Stimulated activated CD4-positive, alpha-beta T cell treated with anti-CD3 and anti-CD28 coated beads, TNF-alpha, amount 100 ng/mL, for 4 hours (primary cell): ENCODE measurements around the gene CAMK2B.

Source experiments
- DNase-seq, 3 experiments: peaks; one replicate each; pipeline ENCODE4 v3.0.0-alpha.2; 2020; ENCODE audit warnings: low read depth in 3 of 3

The CAMK2B gene

DNA sequence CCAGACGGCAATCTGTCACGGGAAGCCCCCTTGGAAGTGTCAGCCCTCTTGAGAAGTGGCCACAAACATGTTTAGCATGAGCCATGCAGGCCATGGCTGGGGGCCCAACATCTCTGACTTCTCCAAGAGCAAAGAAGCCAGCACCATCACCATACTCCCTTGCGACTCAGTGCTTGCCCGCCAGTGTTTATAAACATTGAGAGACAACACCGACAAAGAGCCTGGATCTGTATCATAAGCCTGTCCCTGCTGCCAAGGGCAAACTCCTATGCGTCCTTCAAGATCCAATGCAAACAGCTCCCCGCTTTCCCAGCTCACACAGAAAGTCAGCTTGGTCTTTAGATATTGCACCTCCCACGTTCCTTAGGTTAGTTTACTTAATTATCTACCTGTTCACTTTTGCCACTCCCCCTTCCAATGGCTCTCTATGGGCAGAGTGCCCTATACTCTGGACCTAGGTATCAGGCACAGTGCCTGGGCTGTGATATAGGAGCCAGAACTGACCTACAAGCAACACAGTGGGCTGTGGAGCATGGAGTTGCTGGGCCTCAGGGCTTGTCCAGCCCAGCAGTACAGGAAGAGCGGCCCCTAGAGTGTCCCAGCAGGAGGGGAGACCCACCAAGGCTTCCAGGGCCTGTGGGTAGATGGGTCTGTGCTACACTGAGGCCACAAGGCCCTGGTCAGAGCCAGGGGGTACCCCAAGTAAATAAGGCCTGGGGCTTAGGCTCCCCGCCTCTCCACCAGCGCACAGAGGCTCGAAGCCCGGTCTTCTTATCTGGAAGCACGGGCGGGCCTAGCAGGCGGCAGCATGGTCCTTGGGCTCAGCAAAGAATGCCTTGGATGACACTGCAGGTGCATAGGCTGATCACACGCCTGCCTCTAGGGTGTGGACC is 37.7 kb downstream of the CAMK2B start:
- DNase-seq = no peak

DNA sequence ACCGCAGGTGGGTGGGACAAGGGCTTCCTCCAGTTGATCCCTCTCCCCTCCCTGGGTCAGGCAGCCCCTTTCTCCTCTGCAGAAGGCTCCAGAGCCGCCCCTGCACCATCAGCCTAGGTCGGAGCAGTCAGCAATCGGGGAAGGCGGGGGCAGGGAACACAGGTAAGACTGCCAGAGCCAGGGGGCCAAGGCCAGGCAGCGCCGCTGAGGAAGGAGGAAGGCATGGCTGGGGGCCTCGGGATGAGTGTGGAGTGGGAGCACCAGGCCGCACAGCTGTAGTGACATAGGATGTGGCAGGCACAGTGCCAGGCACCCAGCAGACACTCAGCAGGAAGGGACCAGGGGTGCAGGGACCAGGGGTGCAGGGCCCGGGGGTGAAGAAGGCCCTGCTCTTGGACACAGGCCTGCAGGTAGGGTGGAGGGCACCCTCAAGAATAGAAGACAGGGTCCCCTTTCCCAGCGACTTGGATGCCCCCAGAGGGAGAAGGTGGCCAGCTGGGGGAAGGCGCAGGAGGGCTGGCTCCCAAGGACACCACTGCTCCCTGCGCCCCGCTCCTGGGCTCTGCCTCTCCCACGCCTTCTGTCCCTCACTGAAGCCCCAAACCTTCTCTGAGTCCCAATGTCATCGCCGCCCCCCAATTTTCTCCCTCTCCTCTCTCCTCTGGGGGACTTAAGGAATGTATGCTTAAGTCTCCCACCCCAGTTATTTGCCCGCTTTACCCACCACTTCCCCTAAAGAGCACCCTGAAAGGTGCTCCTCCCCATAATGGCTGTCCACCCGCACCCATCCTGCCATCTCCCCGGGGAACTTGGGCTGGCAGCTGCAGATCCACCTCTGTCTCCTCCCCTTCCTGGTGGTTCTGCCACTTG is 38.5 kb downstream of the CAMK2B start:
- no peak for DNase-seq

DNA sequence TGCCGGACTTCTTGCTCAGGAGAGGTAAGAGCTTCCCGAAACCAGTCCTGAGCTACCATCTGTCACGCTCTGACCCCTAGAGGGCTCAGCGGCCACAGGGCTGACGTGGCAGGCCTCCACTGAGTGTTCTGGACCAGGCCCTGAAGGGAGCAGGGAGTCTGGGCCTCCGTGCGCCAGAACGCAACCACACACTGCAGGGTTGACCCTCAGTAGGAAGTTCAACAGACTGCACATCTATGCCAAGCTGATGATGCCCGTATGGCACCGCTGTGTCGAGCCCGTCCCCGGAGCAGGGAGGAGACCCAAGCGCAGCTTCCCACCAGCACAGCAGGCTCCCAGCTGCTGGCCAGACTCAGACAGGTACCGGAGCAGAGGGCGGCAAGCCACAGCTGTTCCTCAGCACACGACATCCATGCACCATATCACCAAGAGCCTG is 39.2 kb downstream of the CAMK2B start:
- no peak for DNase-seq

DNA sequence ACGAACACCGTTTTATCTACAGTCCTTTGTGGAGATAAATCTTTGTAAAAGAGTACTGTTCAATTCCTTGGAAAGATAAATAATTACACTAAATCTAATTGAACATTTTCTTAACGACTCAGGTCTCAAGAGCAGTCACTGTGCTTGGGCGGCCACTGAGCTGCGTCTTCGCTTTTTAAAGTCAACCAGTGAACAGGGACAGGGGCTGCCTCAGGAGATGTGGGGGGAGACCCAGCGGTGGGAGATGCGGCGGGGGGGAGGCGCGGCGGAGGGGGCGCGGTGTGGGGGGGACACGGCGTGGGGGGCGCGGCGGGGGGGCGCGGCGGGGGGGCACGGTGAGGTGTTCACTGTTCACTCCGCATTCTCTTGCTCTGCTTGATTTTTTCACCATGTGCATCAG is 39.8 kb downstream of the CAMK2B start:
- no peak for DNase-seq

DNA sequence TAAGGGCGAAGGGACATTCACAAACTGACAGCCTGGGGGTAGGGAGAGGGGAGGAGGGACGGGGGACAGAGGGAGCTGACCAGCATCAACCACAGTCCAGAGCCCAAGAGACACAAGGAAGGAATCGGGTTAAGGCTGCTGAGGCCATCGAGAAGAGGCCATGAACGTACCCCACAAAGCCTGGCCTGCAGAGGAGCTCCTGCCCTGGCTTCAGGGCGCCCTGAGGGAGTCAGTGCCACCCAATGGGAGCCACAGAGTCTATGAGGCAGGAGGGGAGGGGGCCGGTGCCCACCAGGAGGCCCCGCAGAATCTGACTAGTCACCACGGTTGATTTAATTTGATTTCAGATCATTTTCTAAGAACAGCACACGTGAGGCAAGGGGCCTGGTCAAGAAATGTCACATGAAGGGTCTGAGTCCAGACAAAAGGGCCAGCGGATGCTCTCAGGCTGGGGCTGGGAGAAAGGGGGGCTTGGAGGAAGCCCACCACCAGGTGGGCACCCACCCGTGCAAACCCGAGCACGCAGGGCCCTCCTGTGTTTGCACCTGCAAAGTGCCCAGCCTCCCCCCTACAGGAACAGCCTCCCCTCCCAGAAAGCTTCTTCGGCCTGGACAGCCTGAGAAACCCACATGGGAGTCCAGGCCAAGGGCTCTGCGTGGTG is 40.4 kb downstream of the CAMK2B start:
- no peak for DNase-seq

DNA sequence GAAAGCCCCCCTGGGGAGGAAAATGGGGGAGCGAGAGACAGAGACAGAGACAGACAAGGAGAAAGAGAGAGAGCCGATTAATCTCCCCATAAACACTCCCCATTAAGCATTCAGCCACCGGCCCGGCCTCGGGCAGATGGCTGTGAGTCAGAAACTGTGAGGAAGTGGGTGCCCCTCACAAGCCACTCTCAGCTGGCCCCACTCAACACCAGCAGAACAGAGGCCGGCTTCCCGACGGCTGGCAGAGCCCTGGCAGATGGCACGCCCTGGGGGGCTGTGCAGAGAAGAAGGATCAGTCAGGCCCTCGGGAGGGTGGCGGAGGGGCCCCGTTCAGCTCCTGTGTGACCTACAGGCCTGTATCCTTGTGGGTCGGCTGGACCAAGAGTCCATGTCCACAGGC is 41.2 kb downstream of the CAMK2B start:
- DNase-seq = no peak

DNA sequence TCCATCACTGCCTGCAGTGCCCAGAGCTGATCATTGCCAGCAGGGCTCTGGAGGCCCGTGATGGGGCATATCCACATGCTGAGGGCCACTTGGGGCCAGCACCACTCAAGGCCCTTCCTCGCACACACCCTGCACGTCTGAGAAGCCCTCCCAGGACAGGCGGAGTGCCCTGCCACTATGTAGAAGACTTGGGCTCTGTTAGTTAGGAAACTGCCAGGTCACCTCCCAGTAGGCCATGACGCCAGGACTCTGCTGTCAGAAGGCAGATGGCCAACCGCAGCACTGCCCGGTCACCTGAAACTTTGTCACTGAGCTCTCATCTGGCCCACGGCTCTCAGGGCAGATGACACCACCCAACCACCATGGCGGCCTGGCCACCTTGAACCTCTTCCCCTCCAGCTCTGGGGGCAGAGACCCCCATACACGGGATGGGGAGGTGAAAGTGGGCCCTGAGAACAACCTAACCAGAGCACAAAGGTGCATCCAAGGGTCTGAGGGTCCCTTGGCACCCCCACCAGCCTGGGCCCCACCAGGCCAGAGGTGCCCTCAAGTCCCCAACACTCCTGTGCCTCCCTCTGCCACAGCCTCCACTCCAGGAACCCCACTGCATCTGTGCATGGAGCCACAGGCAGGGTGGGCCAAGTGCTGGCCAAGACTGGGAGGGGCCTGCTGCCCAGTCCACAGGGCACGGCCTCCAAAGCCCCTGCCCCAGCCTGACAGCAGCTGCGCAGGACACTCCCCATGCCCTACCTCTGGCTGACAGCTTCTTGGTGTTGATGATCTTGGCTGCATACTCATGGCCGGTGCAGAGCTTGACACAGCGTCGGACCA is 41.8 kb downstream of the CAMK2B start:
- DNase-seq = no peak

DNA sequence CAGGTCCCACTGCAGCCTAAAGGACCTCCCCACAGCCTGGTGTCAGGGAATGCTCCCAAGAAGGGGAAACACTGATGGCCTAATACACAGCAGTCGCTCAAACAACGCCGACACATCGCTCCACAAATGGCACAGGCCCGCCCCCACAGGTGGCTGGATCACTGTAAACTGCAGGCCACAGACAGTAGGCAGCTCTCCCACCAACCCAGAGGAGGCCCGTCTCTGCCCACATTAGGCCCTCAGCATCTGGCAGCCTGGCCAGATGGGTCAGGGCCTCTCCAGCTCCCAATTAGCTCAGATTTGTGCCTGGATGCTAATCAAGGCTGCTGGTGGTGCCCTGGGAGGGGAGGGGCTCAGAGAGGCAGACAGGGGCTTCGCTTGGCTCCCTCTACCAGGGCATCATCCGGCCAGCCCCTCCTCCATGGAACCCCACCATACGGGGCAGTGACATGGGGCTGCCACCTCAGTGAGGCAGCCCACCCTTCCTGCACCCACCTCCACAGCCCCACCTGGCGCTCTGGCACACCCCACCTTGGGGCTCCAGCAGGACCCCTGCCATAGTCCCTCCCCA is 42.7 kb downstream of the CAMK2B start:
- DNase-seq = no peak

DNA sequence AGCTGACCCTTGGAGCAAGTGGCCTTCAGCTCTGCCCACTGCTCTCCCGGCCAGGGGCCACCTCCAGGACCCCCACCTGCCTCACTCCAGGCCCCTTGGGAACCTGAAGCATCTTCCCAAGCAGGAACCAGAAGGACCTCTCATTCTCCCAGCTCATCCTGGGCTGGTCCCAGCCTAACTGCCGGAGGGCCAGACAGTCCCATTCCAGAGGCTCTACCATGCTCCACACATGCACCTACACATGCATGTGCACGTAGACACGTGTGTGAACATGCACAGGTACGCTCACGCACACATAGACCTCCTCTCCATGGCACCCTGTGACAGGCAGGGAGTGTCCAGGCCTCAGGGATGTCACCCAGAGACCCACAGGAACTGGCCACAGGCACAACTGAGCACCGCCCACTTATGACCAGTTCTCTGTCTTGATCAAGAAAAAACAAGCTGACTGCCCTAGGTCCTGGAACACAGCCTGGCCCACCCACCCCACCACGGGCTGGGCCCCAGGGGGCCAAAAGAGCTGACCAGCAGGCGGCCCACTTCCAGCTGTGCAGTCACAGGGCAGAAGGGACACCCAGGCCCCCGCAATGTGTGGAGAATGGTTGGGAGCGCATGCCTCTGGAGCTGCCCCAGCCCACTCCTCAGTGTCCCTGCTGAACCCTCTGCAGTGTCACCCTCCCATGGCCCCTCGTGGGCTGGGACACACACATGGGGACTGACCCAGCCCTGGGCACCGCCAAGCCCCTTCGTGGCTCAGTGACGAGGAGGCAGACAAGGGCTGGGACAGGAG is 43.4 kb downstream of the CAMK2B start:
- DNase-seq = no peak

DNA sequence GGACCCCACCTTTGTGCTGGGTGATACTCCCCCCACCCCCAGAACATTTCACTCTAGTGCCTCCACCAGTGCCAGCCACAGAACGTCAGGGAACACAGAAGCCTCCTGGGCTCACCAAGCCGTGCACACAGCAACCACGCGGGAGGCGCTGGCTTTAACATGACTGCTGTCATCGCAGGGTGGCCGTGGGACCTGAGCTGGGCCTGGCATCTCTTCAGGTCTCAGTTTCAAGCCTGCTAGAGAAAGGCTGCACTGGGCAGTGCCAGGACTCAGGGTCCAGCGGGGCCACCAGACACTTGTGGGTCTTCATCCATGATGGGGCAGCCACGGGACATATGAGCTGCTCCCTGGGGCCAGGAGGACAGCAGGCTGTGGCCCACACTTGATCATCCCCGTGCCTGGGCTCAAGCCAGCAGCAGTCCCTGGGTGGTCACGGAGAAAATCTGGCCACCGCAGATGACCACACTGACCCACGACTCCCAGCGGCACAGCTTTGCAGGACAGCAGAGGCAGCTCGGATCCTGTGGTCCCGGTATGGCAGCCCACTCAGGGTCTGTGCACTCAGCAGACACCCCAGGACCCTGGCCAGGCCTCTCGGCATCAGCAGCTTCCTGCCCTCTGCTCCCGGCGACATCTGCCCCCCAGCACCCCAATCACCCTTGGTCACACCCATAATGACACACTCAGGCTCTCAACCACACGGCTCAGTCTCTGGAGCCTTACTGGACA is 44.2 kb downstream of the CAMK2B start:
- DNase-seq = no peak

DNA sequence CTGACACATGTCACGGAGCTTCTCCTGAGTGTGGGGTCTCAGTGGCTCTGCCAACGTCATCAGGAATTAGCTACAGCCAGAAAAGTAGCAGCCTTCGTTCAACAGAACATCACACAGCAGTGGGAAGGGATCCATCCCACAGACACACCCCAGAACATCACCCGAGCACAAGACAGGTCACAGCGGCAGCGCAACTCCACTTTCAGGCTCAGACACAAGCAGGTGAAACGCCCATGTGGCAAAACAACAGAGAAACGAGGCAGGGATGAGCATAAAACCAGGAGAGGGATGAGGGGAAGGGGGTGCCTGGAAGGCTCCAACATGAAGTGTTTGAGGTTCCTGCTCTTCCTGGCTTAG is 44.8 kb downstream of the CAMK2B start:
- DNase-seq = no peak

DNA sequence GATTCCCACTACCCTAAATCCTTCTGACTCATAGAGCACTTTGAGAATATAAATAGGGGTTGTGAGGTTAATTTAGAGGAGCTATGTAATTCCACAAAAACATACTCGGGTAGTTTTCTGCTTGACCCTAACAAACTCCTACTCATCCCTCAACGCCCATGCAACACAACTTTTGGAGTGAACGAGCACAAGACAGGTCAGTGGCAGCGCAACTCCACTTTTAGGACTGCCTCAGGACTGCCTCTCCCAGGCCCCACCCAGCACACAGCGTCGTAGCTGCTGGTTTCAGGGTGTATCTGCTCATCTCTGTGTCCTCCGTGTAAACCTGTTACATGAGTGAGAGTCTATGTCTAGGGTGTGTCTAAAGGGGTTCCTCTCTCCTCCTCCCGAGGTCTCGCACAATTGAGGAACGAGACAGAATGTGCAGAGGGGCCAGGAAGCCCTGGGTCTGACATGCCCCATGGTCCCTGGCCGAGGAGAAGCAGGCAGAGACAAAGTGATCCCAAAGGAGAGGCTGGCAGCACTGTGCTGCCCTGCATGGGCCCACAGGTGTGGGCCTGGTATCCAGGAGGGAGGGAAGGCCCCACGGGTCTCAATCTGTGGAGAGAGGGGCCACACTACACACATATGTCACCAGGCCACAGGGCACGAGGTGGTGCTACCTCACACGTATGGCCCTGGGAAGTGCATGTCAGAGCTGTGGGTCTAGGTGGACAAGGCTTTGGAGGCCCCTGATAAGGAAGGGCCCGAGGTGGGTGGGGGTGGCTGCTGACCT is 45.5 kb downstream of the CAMK2B start:
- DNase-seq = no peak

DNA sequence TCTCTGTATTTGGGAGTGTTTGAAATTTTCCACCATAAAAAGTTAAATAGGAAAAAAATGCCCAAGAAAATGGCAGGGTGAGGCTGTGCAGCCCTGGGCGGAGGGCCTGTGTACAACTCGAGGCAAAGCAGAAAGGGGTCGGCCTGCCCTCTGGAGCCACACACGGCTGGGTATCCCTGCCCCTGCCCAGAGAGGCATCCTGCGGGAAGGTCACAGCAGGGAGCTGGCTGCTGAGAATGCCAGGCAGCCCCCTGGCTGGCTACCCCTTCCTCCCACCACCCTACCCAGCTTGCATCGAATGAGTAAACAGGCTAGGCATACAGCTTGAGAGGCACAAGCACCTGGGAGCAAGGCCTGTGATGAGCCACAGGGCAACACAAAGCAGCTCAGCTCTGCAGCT is 46.1 kb downstream of the CAMK2B start:
- no peak for DNase-seq

DNA sequence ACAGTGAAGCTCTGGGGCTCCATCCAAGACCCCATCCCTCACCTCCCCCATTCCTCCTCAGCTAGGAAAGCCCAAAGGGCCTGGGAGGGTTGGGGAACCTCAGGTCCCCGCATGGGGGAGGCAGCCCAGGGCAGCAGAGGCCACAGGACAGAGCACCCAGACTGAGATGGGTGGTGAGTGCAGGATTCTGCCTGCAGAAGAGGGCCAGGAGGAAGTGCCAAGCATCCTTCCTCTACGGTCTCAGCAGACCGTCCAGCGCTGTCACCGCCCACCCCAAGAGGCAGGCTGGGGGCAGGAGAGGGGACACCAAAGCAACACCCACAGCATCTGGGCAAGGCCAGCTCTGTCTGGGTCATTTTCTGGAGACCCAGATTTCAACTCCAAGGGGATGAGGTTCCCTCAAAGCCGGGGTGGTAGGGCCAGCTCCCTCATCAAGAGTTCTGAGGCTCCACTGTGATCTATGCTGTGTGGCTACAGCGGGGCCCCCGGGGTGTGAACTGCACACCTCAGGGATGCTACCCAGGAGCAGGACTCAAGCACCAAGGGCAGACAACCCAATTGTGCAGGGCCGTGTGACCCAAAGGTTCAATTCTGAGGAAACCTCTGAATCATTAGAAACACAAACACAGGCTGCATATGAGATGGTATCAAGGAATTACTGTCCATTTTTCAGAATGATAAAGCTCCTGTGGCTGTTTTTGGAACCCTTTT is 46.8 kb downstream of the CAMK2B start:
- DNase-seq = no peak

DNA sequence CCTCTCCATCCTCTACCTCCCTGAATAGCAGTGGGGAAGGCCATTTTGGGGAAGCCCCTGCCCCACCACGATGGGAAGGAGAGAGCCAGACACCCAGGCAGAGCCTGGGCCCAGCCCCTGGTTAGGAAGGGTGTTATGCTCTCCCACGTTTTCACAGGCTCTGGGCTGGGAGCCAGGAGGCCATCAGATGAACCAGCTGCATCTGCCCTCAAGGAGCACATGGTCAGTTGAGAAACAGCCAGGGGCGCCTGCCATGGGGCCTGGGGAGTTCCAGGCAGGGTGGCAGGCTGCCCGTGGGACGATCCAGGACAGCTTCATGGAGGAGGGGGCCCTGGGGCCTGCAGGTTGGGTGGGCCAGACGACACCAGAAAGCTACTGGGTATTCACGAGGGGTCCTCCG is 47.5 kb downstream of the CAMK2B start:
- no peak for DNase-seq

DNA sequence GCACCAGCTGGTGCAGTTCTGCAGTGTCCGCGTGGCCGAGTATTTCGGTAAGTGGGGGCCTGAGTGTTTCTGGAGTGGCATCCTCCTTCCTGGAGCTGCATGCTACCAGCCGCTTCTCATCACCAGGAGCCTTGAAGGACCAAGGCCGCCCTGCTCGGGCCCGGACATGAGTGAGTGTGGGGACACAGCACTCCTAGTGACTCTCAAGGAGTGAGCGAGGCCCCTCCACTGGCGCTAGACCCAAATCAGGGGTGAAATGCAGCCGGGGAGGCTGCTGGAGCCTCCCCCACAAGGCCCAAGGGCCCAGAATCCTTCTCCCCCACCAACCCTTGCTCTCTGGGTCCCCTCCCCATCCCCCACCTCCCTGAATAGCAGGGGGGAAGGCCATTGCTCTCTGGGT is 48.0 kb downstream of the CAMK2B start:
- no peak for DNase-seq

DNA sequence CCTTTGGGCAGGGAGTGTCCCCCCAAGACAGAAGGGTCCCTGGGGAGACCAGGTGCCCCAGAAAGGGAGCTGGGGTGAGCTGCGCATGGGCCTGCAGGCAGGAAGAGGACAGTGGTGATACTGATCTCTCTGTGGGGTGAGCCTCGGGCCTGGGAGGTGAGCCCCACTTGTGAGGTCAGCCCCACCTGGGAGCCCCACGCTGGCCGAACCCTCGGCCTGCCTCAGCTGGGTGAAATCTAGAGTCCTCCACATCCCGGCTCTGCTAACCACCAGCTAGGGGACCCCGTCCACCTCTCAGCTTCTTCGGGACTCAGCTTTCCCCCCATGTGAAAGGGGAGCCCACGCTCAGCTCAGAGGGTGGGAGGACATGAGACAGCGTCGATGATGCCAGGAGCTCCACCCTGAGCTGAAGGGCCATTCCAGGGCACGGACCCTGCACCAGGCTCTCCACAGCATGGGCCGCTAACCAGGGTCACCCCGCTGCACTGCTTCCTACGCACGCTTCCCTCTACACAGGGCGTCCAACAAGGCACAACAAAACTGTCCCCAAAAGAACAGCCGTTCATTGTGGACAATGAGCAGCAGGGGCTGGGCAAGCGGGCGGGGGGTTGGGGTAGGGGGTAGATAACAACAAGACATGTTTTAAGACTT is 48.7 kb downstream of the CAMK2B start:
- no peak for DNase-seq
